Muscle of leg (tissue), 11 donors: ENCODE results near the gene NMRAL1. TPM values are rescaled to one million over a fixed set of nuclear protein-coding genes. Genes with fewer than 3 reads are reported as not detected.

Source experiments
- DNase-seq: peaks from one replicate; pipeline ENCODE4 v3.0.0; 2013
- H3K27ac ChIP-seq: one replicate; pipeline ENCODE4 v1.5.1; 2013; ENCODE audit warnings: mild to moderate bottlenecking, low read length, control low read depth
- H3K27me3 ChIP-seq: one replicate; pipeline ENCODE4 v1.6.1; 2013; ENCODE audit warnings: low read length; ENCODE audit not compliant: control insufficient read depth, insufficient read depth
- H3K36me3 ChIP-seq: one replicate; pipeline ENCODE4 v1.6.1; 2013; ENCODE audit warnings: low read length; ENCODE audit not compliant: control insufficient read depth, insufficient read depth
- H3K4me1 ChIP-seq: one replicate; pipeline ENCODE4 v1.6.1; 2013; ENCODE audit warnings: low read length; ENCODE audit not compliant: control insufficient read depth, insufficient read depth
- H3K4me3 ChIP-seq: one replicate; pipeline ENCODE4 v1.5.1; 2013; ENCODE audit warnings: low read length, control low read depth
- H3K9me3 ChIP-seq: replicated peaks from 2 replicates; pipeline ENCODE4 v1.6.1; 2013; ENCODE audit warnings: low read depth, low read length; ENCODE audit not compliant: control insufficient read depth
- WGBS: methylation state at CpG from one replicate; pipeline ENCODE4 v1.1.5; 2013; ENCODE audit warnings: missing lambda C conversion rate; ENCODE audit not compliant: insufficient coverage; 5-methylcytosine and 5-hydroxymethylcytosine counted together
- polyA plus RNA-seq, 8 donors: library from polyadenylated mRNA; unstranded; fragments of 120-200 nt; gene quantifications; one replicate each; pipeline versions ENCODE4 v1.2.1 to v1.2.3, GENCODE V29; 2013; ENCODE audit warnings: inconsistent platforms in 1 of 8, low replicate concordance in 1 of 8; ENCODE audit not compliant: insufficient read length in 8 of 8, insufficient read depth in 1 of 8
- total RNA-seq: library from RNA; stranded (reverse); fragments of 120-200 nt; gene quantifications from one replicate; pipeline ENCODE4 v1.2.4, GENCODE V29; 2013

NMRAL1 gene
- total and polyA plus RNA-seq, 9 donors = 13.1 to 25.1 (median 17.1) TPM

DNA sequence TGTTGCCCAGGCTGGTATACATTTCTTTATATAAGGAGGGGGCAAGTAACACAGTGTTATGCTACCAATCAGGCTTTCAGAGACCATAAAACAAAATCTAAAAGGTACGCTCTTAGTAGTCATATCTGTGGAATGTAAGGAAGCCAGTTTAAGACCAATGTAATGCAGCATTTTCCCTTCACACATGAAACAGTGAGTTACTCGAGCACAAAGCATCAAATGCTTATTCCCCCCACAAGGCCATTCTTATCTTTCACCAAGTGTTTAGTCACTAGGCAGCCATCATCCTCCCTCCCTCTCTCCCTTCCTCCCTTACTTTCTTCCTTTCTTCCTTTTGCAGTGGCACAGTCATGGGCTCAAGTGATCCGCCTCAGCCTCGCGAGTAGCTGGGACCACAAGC, 14.6 kb upstream of the NMRAL1 start:
- no peaks in the 10 kb centered on the region for H3K9me3 ChIP-seq
- H3K27me3 ChIP-seq = no peaks in the 10 kb centered on the region
- H3K4me3 ChIP-seq = no peak overlapping the region
- peaks cover 20% of the 10 kb centered on the region for H3K36me3 ChIP-seq
- H3K27ac ChIP-seq = no peak overlapping the region
- H3K4me1 ChIP-seq = no peaks in the 10 kb centered on the region
- 100% methylated on average over 2 of the region's 5 CpGs for WGBS
- no peak for DNase-seq

DNA sequence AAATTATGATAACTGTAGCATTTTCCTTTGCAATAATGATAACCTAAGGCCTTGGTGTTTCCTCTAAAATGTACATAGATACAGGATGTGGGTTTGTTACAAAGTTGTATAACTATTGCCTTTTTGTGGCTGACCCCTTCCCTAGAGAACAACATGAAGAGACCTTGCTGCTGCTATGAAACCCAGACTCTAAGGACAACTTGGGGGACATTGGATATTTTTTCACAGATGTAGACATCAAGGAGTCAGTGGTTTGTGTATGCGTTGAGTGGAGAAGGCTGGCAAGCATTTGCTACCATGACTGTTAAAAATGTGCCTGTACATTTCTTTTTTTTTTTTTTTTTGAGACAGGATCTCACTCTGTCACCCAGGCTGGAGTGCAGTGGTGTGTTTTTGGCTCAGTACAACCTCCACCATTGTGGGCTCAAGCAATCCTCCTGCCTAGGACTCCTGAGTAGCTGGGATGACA, 14.1 kb upstream of the NMRAL1 start:
- no CpG with 5 or more reads among the region's 1 CpG for WGBS
- Histone ChIP-seq H3K36me3 (peaks cover 20% of the 10 kb centered on the region), H3K27me3 (no peaks in the 10 kb centered on the region), H3K9me3 (no peaks in the 10 kb centered on the region), H3K4me3 (no peak overlapping the region), H3K4me1 (no peaks in the 10 kb centered on the region), H3K27ac (no peak overlapping the region)
- DNase-seq = no peak

DNA sequence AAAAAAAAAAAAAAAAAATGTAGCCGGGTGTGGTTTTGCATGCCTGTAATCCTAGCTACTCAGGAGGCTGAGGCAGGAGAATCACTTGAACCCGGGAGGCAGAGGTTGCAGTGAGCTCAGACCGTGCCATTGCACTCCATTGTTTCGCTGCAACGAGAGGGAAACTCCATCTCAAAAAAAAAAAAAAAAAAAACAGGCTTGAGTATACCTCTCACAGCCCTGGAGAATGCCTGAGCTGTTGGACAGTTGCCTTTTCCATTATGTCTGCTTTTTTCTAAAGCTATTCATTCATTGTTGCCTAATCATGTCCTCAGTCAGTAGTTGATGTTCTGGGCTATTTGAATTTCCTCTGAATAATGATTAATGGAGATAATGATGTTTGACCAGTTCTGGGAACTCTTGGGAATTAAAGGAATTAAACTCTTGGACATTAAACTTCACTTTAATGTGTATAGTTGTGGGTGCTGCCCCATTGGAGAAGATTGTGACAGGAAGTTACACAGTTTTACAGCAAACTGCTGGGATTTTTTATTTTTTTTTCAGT, 13.6 kb upstream of the NMRAL1 start:
- Histone ChIP-seq H3K4me3 (no peak overlapping the region), H3K9me3 (no peaks in the 10 kb centered on the region), H3K4me1 (no peaks in the 10 kb centered on the region), H3K27me3 (no peaks in the 10 kb centered on the region), H3K36me3 (peaks cover 20% of the 10 kb centered on the region), H3K27ac (no peak overlapping the region)
- 100% methylated on average over 1 of the region's 5 CpGs for WGBS
- no peak for DNase-seq

DNA sequence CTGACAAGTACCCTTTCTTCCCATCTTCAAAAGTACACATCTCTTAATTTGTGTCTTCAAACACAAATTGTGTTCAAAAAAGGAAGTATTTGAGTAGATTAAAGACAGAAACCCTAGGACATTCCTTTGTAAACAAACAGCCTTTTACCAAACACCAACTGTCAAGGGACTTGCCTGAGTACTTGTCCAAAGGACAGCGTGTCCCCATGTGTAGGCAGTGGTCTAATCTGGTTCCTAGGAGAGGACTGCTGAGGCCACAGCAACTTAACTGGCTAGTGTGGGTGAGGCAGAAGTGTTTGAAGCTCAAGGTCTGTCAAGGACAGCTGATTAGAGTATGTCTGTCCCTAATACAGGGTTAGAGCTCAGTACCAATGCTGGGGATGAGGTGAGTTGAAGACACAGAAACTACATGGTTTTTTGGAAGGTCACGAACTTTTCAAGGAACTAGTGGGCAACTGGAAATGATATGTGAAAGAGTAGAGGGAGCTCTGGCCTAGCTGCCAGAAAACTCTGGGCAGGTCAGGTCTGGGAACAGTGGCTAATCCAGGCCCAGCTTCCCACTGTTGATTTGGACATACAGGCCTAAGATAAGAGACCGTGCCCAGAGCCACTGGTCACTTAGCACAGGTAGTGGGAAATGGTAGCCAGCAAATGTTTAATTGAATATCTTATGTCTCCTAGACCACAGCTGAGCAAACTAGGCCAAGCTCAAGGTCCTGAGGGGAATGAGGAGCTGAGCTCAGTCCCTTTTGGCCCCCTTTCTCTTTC, 11.9 kb upstream of the NMRAL1 start:
- H3K36me3 ChIP-seq = peaks cover 20% of the 10 kb centered on the region
- DNase-seq = no peak
- WGBS = 93% methylated on average over 2 of the region's 3 CpGs

DNA sequence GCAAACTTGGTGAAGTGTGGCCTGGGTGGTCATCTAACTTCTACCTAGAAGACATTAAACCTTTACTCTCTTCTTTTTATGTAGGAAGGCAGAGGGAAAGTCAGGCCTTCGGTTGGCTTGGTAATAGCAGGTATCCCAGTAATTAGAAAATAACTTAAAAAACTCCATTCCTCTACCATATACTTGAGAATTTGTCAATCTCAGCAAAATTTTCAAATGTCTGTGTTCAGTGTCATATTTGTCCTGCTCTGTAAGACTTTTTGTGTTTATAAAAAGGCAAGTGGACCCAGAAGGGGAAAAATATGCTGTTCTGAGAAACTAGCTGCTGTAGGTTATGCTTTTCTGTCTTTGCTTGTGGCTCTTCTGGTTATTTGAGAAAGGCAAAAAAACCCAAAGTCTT, 7.5 kb upstream of the NMRAL1 start:
- H3K9me3 ChIP-seq = no peaks in the 10 kb centered on the region
- H3K4me1 ChIP-seq = peaks cover 2% of the 10 kb centered on the region
- no peak overlapping the region for H3K27ac ChIP-seq
- no peaks in the 10 kb centered on the region for H3K27me3 ChIP-seq
- peaks cover 6% of the 10 kb centered on the region for H3K36me3 ChIP-seq
- WGBS = no CpG with 5 or more reads among the region's 1 CpG
- no peak for DNase-seq
- no peak overlapping the region for H3K4me3 ChIP-seq

More for the DNA sequence above, 11.9 kb upstream of the NMRAL1 start:
- Histone ChIP-seq H3K27ac (no peak overlapping the region), H3K27me3 (no peaks in the 10 kb centered on the region), H3K4me3 (no peak overlapping the region), H3K9me3 (no peaks in the 10 kb centered on the region), H3K4me1 (no peaks in the 10 kb centered on the region)

DNA sequence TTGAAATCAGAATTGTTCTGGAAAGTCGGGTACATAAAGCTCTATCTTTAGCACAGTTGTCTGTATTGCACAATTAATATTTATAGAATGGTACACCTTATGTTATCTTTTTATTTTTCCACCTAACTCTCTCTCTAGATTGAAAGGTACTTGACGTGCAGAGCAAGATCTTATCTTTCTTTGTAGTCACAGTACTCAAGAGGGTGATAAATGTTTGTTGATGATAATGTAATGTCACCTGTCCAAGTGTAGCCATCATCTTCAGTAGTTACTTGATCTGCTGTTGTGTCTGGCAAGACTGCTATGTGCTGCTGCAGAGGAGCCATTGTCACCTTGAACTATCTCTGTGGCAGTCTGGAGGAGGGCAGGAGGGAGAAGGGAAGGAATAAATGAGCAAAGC, 7.1 kb upstream of the NMRAL1 start:
- H3K4me3 ChIP-seq = no peak overlapping the region
- no peaks in the 10 kb centered on the region for H3K27me3 ChIP-seq
- no peaks in the 10 kb centered on the region for H3K9me3 ChIP-seq
- WGBS = no CpG with 5 or more reads among the region's 2 CpGs
- no peak overlapping the region for H3K27ac ChIP-seq
- no peak for DNase-seq
- H3K36me3 ChIP-seq = peaks cover 5% of the 10 kb centered on the region
- H3K4me1 ChIP-seq = peaks cover 5% of the 10 kb centered on the region

DNA sequence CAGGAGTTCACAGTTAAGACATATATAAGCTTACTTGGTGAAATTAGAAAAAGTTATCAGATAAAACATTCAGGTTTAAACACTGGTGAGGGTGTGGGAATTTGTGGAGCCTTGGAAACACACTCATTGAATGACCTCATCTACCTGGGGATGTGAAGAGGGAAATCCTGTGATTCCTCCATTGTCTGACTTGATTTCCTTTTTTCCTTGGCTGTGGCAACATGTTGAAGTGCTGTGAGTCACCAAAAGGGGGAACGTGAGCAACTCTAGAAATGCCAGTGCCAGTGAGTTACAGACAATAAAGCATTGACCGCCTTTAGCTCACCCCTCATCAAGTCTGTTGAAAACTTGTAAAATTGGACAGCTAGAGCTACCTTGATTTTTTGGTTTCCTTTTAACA, 3.5 kb upstream of the NMRAL1 start:
- no CpG with 5 or more reads among the region's 2 CpGs for WGBS
- H3K36me3 ChIP-seq = no peaks in the 10 kb centered on the region
- DNase-seq = no peak
- H3K27ac ChIP-seq = no peak overlapping the region
- H3K4me3 ChIP-seq = no peak overlapping the region
- peaks cover 20% of the 10 kb centered on the region for H3K4me1 ChIP-seq
- no peaks in the 10 kb centered on the region for H3K27me3 ChIP-seq
- H3K9me3 ChIP-seq = no peaks in the 10 kb centered on the region

DNA sequence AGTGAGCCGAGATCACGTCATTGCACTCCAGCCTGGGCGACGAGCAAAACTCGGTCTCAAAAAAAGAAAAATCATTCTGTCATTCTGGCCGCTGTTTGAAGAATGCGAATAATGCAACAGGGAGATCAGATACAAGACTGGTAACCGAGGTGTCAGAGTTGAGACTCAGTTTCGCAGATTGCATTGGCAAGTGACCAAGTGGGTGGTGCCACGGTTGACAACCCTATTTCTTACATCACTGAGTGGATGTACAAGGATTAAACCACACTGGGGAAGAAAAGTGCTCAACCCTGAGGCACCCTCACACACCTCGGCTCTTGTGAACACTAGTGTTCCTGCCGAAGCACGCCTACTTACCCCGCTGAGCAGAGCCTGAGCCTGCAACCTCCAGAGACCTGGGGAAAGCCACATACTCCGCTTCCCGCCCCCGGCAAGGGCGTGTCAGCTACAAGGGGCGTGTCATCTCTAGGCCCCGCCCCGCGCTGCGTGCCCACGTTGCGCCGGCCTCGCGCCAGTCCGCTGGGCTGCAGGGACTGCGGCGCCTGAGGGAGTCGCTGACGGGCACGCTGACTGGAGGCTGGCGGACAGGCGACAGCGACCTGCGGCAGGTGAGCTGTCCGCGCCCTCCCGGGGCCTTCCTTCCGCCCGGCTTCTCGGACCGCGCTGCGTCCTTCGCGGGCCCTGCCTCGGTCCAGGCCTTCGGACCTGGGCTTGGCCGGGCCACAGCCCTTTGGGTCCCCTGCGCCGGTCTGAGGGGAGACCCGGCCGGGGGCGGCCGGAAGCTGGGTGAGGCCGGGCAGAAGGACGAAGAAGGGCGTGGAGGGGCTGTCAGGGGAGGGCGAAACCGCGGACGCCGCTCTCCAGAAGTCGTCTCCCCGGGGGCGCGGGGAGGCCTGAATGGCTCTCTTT, 1.7 kb upstream of the NMRAL1 start, which contains the start of gene HMOX2:
Gene HMOX2, plus strand, starts transcription at position 519 of the 909 bp plus-strand sequence. CDS start 29,127 bp downstream, outside the sequence.
- Histone ChIP-seq H3K27me3 (no peaks in the 10 kb centered on the region), H3K4me3 (peak within 1 kb of the TSS; percentile 95), H3K9me3 (no peaks in the 10 kb centered on the region), H3K27ac (peak within 1 kb of the TSS; percentile 65), H3K4me1 (peaks cover 20% of the 10 kb centered on the region), H3K36me3 (no peaks in the 10 kb centered on the region)
- WGBS = 8% methylated on average over 65 of the region's 70 CpGs
- peak; percentile 95 for DNase-seq

DNA sequence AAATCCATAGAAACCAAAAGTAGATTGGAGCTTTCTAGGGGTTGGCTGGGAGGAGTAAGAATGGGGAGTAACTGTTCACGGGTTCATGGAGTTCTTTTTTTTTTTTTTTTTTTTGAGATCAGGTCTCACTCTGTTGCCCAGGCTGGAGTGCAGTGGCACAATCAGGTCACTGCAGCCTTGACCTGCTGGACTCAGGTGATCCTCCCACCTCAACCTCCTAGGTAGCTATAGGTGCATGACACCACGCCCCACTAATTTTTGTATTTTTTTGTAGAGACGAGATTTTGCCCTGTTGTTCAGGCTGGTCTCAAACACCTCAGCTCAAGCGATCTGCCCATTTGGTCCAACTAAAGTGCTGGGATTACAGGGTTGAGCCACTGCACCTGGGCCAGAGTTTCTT, 1.5 kb downstream of the NMRAL1 start:
- H3K4me3 ChIP-seq = no peak overlapping the region
- DNase-seq = no peak
- H3K4me1 ChIP-seq = peaks cover 20% of the 10 kb centered on the region
- WGBS = no CpG with 5 or more reads among the region's 4 CpGs
- H3K36me3 ChIP-seq = peaks cover 8% of the 10 kb centered on the region
- H3K27ac ChIP-seq = no peak overlapping the region
- no peaks in the 10 kb centered on the region for H3K9me3 ChIP-seq
- no peaks in the 10 kb centered on the region for H3K27me3 ChIP-seq

DNA sequence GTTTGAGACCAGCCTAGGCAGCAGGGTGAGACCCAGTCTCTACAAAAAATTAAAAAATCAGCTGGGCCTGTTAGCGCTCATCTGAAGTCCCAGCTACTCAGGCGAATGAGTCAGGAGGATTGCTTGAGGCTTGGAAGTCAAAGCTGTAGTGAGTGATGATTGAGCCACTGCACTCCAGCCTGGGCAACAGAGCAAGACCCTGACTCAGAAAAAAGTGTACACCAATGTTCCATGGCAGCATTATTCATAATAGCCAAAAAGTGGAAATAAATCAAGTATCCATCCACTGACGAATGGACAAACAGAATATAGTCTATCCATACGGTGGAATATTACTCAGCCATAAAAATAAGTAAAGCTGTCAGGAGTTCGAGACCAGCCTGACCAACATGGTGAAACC, 2.6 kb downstream of the NMRAL1 start:
- peaks cover 18% of the 10 kb centered on the region for H3K4me1 ChIP-seq
- H3K36me3 ChIP-seq = peaks cover 11% of the 10 kb centered on the region
- DNase-seq = no peak
- H3K9me3 ChIP-seq = no peaks in the 10 kb centered on the region
- no peak overlapping the region for H3K27ac ChIP-seq
- H3K27me3 ChIP-seq = no peaks in the 10 kb centered on the region
- WGBS = 88% methylated on average over 2 of the region's 5 CpGs
- no peak overlapping the region for H3K4me3 ChIP-seq
